ENCODE data around the gene PTGS1. TPM values are rescaled to one million over a fixed set of nuclear protein-coding genes. Genes with fewer than 3 reads are reported as not detected.
"Not testable (repeated sequence)": the region's sequence is repeated elsewhere in the genome, so short reads cannot be mapped to it uniquely, and the experiment has no call there.

PTGS1 gene
- total RNA-seq: 1 to 10 TPM in 1 of 2 experiments, under 1 TPM in 1; 0.60 to 1.0 TPM
- polyA plus RNA-seq: under 1 TPM in 1 of 3 donors, not detected in 2; 0.22 TPM
- 0 to 0.17 (median 0.08) reads per million in 6 experiments for total RNA-seq

- H3K27ac Mint-ChIP-seq: peak within 1 kb of the TSS in 1 of 10 donors; percentile 16
- peaks cover 12 to 56% (median 36%) of the 10 kb centered on the region in 5 donors for H3K27me3 Mint-ChIP-seq
- peak; percentile 45 to 46 for ATAC-seq
- POLR2A ChIA-PET: no interaction called here
- no peak for DNase-seq
- no peaks in the 10 kb centered on the region for H3K36me3 Mint-ChIP-seq
- peak within 1 kb of the TSS; percentile 44 to 84 (median 76) for H3K4me3 Mint-ChIP-seq
- peaks cover 0 to 4% (median 0%) of the 10 kb centered on the region in 9 donors for H3K9me3 Mint-ChIP-seq
- peaks cover 8 to 24% (median 12%) of the 10 kb centered on the region in 4 donors for H3K4me1 Mint-ChIP-seq
These were observed at the start of gene PTGS1 for GRCh38 chr9:122370869-122371755. PTGS1 (plus strand) TSS chr9:122371024; CDS start chr9:122371085, 61 bp downstream.

GRCh38 chr9:122322553-122322952 is 48.3 kb upstream of the PTGS1 start:
- Mint-ChIP-seq H3K27ac (peak overlapping the region in 1 of 10 donors; percentile 57), H3K4me1 (peaks cover 0 to 1% (median 0%) of the 10 kb centered on the region in 4 donors), H3K4me3 (no peak overlapping the region), H3K27me3 (no peaks in the 10 kb centered on the region), H3K36me3 (peaks cover 0 to 79% (median 20%) of the 10 kb centered on the region in 3 donors), H3K9me3 (no peaks in the 10 kb centered on the region)
- ATAC-seq: no peak
- POLR2A ChIA-PET: no interaction called here
- no peak for DNase-seq

- ATAC-seq, H3K4me3 Mint-ChIP-seq, H3K4me1 Mint-ChIP-seq, DNase-seq, H3K27me3 Mint-ChIP-seq, POLR2A ChIA-PET, H3K9me3 Mint-ChIP-seq: not testable (repeated sequence)
- peak overlapping the region in 1 of 10 donors; percentile 63 for H3K27ac Mint-ChIP-seq
- peaks cover 8 to 75% (median 22%) of the 10 kb centered on the region in 3 donors for H3K36me3 Mint-ChIP-seq
These were observed 46.2 kb upstream of the PTGS1 start for GRCh38 chr9:122324665-122325064.

GRCh38 chr9:122325124-122325523 is 45.7 kb upstream of the PTGS1 start:
- POLR2A ChIA-PET: no interaction called here
- peaks cover 8 to 74% (median 22%) of the 10 kb centered on the region in 3 donors for H3K36me3 Mint-ChIP-seq
- ATAC-seq: no peak
- no peak overlapping the region for H3K4me3 Mint-ChIP-seq
- no peak for DNase-seq
- no peaks in the 10 kb centered on the region for H3K27me3 Mint-ChIP-seq
- H3K4me1 Mint-ChIP-seq: no peaks in the 10 kb centered on the region
- H3K9me3 Mint-ChIP-seq: no peaks in the 10 kb centered on the region
- peak overlapping the region in 1 of 10 donors; percentile 27 for H3K27ac Mint-ChIP-seq

- Mint-ChIP-seq H3K27me3 (no peaks in the 10 kb centered on the region), H3K27ac (no peak overlapping the region), H3K4me3 (no peak overlapping the region), H3K9me3 (no peaks in the 10 kb centered on the region), H3K4me1 (peaks cover 0 to 3% (median 0%) of the 10 kb centered on the region in 4 donors), H3K36me3 (peaks cover 8 to 64% (median 22%) of the 10 kb centered on the region in 3 donors)
- POLR2A ChIA-PET: interaction anchor here (1.4 kb wide), 1 partner anchor 201 kb away, joined by 3 read pairs; no protein-coding TSS in a partner anchor
- no peak for DNase-seq
- no peak for ATAC-seq
These were observed 43.6 kb upstream of the PTGS1 start for GRCh38 chr9:122327175-122327574.

- H3K4me3 Mint-ChIP-seq: no peak overlapping the region
- H3K4me1 Mint-ChIP-seq: peaks cover 0 to 3% (median 0%) of the 10 kb centered on the region in 4 donors
- H3K9me3 Mint-ChIP-seq: no peaks in the 10 kb centered on the region
- ATAC-seq (no peak), DNase-seq (no peak)
- peaks cover 8 to 40% (median 10%) of the 10 kb centered on the region in 3 donors for H3K36me3 Mint-ChIP-seq
- H3K27ac Mint-ChIP-seq: no peak overlapping the region
- H3K27me3 Mint-ChIP-seq: no peaks in the 10 kb centered on the region
- POLR2A ChIA-PET: no interaction called here
These were observed 41.2 kb upstream of the PTGS1 start for GRCh38 chr9:122329597-122329996.

- H3K36me3 Mint-ChIP-seq: peaks cover 8 to 31% (median 8%) of the 10 kb centered on the region in 3 donors
- DNase-seq, POLR2A ChIA-PET, H3K27ac Mint-ChIP-seq, H3K4me1 Mint-ChIP-seq, H3K9me3 Mint-ChIP-seq, H3K27me3 Mint-ChIP-seq, H3K4me3 Mint-ChIP-seq, ATAC-seq: not testable (repeated sequence)
These were observed 40.4 kb upstream of the PTGS1 start for GRCh38 chr9:122330466-122330865.

GRCh38 chr9:122331523-122331927 is 39.3 kb upstream of the PTGS1 start:
- ATAC-seq (no peak), DNase-seq (no peak)
- Mint-ChIP-seq H3K9me3 (no peaks in the 10 kb centered on the region), H3K36me3 (peaks cover 8 to 24% (median 8%) of the 10 kb centered on the region in 3 donors), H3K4me1 (peaks cover 0 to 3% (median 0%) of the 10 kb centered on the region in 4 donors), H3K4me3 (no peak overlapping the region), H3K27ac (peak overlapping the region in 3 of 10 donors; percentile 0 to 11 (median 4)), H3K27me3 (no peaks in the 10 kb centered on the region)
- POLR2A ChIA-PET: no interaction called here

- Mint-ChIP-seq H3K36me3 (peaks cover 4 to 20% (median 8%) of the 10 kb centered on the region in 3 donors), H3K4me1 (peaks cover 0 to 3% (median 0%) of the 10 kb centered on the region in 4 donors), H3K4me3 (no peak overlapping the region), H3K27ac (peak overlapping the region in 4 of 10 donors; percentile 0 to 70 (median 32)), H3K9me3 (no peaks in the 10 kb centered on the region), H3K27me3 (peaks cover 0 to under 1% (median 0%) of the 10 kb centered on the region in 5 donors)
- POLR2A ChIA-PET: no interaction called here
- DNase-seq (no peak), ATAC-seq (no peak)
These were observed 38.7 kb upstream of the PTGS1 start for GRCh38 chr9:122332083-122332482.

GRCh38 chr9:122332644-122333043 is 38.2 kb upstream of the PTGS1 start:
- peak overlapping the region in 2 of 10 donors; percentile 16 to 42 for H3K27ac Mint-ChIP-seq
- DNase-seq (no peak), ATAC-seq (no peak)
- peaks cover 0 to 1% (median 0%) of the 10 kb centered on the region in 5 donors for H3K27me3 Mint-ChIP-seq
- peaks cover 4 to 18% (median 8%) of the 10 kb centered on the region in 3 donors for H3K36me3 Mint-ChIP-seq
- H3K4me3 Mint-ChIP-seq: no peak overlapping the region
- peaks cover 0 to 3% (median 0%) of the 10 kb centered on the region in 4 donors for H3K4me1 Mint-ChIP-seq
- no peaks in the 10 kb centered on the region for H3K9me3 Mint-ChIP-seq
- POLR2A ChIA-PET: no interaction called here

- peaks cover 0 to 3% (median 0%) of the 10 kb centered on the region in 4 donors for H3K4me1 Mint-ChIP-seq
- POLR2A ChIA-PET: no interaction called here
- H3K36me3 Mint-ChIP-seq: peaks cover 4 to 12% (median 8%) of the 10 kb centered on the region in 3 donors
- no peak for DNase-seq
- peaks cover 0 to 5% (median 1%) of the 10 kb centered on the region in 5 donors for H3K27me3 Mint-ChIP-seq
- no peak overlapping the region for H3K4me3 Mint-ChIP-seq
- H3K27ac Mint-ChIP-seq: no peak overlapping the region
- ATAC-seq: no peak
- no peaks in the 10 kb centered on the region for H3K9me3 Mint-ChIP-seq
These were observed 37.5 kb upstream of the PTGS1 start for GRCh38 chr9:122333169-122333808.

GRCh38 chr9:122334916-122335315 is 35.9 kb upstream of the PTGS1 start:
- ATAC-seq: no peak

More at GRCh38 chr9:122334916-122335315, 35.9 kb upstream of the PTGS1 start:
- H3K27me3 Mint-ChIP-seq: peaks cover 0 to 8% (median 2%) of the 10 kb centered on the region in 5 donors
- no peak overlapping the region for H3K27ac Mint-ChIP-seq
- POLR2A ChIA-PET: no interaction called here
- H3K4me1 Mint-ChIP-seq: peaks cover 0 to 3% (median 0%) of the 10 kb centered on the region in 4 donors
- H3K4me3 Mint-ChIP-seq: no peak overlapping the region
- no peaks in the 10 kb centered on the region for H3K9me3 Mint-ChIP-seq
- DNase-seq: no peak
- H3K36me3 Mint-ChIP-seq: peaks cover 0 to 3% (median 0%) of the 10 kb centered on the region in 3 donors
